Activated CD4-positive, alpha-beta T cell treated with anti-CD3 and anti-CD28 coated beads, Interleukin-2, amount 50 U/mL, for 1 hour (primary cell): ENCODE results near the gene MYO1A.

Source experiments
- DNase-seq: peaks from one replicate; pipeline ENCODE4 v3.0.0-alpha.2; 2020

MYO1A gene

GRCh38 chr12:57049890-57050289, at the start of gene MYO1A:
MYO1A (minus strand) TSS chr12:57050129; CDS start chr12:57048323, 1,806 bp downstream.
- no peak for DNase-seq

DNA sequence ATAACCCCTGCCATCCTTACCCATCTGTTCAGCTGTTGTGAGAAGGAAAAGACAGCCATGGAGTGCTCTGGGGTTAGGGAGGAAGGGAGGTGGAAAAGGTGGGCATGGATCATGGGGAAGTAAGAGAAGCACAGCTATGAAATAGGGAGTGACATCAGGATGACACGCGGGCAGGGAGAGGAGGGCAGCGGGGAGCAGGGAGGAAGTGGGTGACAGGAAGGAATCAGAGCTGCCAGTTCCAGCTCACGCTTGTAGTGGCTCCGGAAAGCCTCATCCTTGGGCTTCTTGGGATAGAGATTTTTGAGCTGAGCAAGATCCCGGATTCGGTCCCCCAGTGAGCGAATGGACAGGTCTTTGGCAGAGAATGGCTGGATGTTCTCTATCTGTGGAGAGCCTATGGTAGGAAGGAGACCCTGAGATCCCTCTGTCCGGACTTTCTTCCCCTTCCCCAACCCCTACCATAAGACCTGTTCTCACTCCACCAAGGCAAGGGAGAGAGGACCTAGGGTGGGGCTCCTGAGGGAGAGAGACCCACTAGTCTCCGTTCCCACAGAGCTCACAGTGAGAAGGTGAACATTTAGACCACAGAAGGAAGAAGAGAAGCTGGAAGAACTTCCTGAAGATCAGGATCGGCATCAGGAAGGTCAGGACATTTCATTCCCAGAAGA, 49.3 kb upstream of the MYO1A start:
- no peak for DNase-seq

GRCh38 chr12:57098546-57098945, 48.6 kb upstream of the MYO1A start:
- DNase-seq = no peak

- DNase-seq = no peak
These were observed 47.6 kb upstream of the MYO1A start for GRCh38 chr12:57097554-57097835.

GRCh38 chr12:57096748-57097553, 47.0 kb upstream of the MYO1A start:
- no peak for DNase-seq

DNA sequence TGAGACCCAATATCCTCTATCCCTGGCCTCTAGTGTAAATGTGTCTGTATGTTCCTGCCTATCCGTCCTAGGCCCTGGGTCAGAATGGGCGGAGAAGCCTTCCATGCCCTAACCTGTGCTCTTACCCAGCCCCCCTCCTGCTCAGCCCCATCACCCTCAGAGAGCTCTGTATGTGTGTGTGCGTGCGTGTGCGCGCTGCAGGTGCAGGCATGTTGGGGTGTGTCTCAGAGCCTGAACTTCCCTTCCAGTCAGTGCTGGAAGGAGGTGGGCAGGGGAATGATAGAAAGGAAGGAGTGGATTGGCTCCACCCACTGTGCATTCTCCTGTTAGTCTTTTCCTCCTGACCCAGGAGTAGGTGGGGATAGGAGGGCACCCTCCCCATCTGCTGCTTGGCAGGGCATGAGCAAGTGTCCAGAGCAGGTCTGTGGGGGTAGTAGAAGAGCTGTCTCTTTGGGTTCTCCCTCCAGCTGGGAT, 46.2 kb upstream of the MYO1A start:
- DNase-seq = no peak

DNA sequence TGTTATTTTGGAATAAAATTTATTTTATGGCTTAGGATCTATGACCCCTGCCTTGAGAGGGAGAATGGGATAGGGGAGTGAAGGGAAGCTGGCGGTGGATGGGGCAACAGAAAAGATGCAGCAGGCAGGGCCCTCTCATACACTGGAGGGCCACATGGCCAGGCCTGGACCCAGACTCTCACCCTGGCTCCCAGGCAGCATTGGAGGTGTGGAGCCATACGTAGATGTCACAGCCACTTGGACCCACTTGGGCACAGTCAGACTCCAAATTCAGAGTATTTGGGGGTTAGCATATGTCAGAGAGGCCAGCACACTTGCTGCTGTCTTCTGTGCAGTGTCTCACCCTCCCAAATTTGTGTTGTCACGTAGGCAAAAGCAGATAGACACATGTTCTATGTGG, 45.5 kb upstream of the MYO1A start:
- no peak for DNase-seq

DNA sequence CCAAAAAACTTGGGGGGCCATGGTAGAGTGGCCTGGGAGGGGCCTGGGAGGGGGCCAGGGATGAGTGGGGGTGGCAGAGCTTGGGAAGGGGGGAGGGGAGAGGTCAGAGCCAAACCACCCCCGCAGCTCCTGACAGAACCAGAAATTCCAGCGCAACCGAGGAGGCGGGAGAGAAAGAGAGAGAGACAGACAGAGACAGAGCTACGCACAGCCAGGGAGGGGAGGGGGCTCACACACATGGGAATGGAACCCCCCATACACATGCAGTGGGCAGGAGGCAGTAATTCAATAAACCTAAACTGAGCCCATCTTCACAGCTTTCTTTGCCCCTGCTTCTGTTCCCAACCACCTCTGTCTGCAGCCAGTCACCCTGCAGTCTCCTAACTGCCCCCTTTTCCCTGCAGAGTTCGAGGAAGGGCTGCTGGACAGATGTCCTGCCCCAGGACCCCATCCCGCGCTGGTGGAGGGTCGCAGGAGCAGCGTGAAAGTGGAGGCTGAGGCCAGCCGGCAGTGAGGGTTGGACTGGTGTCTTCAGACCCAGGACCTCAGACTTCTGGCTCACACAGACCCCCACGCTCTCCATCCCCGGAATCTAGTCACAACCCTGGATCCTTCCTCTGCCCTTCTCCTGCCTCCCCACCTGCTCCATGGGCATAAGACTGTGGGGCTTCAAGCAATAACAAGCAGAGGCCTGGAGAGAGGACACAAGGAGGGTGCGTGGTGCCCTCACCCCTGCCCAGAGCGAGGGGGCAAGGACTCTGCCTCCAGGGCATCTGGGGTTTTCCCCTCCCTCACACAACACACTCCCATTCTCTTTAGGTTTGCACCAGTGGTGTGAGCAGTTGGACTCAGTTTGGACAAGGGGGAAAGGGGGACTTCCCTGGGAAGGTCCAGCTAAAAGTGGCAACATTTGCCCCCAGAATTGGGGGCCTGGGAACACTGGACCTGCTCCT, 44.6 kb upstream of the MYO1A start:
- DNase-seq = no peak

DNA sequence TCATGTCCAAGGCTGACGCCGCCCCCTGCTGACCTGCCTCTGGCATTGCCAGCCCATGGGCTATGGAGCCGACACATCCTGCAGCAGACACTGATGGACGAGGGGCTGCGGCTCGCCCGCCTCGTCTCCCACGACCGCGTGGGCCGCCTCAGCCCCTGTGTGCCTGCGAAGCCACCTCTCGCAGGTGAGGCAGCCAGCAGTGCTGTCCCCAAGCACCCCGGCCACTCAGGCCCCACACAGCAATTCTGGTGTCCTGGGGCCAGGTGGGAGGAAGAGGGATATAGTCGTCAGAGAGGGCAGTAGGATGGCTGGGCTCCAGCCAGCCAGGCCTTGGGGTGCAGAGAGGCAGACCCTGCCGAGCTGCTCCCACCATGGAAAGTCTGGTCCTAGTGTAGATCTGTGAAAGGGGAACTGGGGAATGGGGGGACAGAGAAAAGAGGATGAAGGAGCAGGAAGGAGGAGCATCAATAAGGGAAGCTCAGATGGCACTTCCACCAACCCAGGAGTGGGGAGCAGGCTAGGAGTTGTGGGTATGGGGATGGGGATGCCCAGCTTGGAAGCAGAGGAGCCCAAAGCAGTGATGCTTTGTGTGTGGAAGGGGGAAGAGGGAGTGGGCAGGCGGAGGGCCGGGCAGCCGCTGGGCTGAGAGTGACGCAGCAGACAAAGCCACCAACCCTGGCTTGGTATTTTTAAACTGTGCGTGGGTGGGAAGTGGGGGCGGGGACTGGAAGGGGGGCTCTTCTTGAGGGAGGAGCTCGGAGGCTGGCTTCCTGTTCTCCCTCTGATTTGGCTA, 43.7 kb upstream of the MYO1A start:
- DNase-seq = peak; percentile 56

DNA sequence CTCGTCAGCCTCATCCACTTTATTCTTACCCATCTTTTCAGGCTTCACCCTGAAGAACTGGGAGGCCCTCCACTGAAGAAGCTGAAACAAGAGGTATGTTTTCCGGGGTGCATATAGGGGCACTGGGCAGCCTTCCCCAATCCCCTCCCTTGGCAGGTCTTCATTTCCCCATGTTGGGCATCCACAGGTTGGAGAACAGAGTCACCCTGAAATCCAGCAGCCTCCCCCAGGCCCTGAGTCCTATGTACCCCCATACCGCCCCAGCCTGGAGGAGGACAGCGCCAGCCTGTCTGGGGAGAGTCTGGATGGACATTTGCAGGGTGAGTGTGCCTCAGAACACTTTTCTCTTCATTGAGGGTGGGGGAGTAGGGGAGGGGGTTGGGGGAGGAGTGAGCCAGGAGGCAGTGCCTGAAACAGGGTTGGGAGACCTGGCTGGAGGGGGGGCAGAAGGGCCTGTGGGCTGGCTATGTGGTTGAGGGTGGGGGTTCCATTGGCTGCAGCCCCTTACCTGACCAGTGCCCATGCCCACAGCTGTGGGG, 43.0 kb upstream of the MYO1A start:
- DNase-seq = no peak

DNA sequence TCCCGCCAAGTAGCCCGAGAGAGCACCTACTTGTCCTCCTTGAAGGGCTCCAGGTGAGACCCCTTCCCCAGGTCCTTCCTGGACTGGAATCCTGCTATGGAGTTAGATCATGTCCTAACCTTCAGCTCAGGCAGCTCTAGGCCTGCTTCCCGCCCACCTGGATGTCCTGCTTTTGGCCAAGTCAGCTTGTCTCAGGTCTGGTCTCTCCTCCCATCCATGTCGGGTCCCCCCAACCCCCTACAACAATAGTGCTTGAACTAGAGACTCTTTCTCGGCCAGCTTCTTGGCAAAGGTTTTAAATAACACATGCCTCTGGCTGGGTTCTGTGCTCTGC, 42.6 kb upstream of the MYO1A start:
- no peak for DNase-seq

DNA sequence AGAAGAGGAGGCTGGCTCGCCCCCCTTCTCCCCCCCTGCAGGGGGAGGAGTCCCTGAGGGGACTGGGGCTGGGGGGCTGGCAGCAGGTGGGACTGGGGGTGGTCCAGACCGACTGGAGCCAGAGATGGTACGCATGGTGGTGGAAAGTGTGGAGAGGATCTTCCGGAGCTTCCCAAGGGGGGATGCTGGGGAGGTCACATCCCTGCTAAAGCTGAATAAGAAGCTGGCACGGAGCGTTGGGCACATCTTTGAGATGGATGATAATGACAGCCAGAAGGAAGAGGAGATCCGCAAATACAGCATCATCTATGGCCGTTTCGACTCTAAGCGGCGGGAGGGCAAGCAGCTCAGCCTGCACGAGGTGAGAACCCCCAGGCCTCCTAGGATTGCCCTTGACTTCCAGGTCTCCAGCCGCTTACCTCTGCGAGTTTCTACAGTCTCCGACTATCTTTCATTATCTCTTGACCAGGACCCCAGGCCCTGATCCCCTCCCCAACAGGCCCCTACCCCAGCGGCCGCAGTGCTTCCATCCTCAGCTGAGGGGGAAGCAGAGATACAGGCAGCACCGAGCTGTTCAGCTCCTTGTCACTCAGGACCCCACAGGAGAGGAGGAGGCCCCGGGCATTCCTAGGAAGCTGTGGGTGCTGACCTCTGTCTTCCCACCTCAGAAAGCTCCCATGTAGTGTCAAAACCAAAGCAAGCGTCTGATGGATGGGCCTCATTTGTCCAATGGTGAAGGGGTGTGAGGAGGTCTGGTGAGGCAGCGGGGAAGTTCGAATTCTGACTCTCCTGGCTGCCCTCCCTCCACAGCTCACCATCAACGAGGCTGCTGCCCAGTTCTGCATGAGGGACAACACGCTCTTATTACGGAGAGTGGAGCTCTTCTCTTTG, 42.0 kb upstream of the MYO1A start:
- no peak for DNase-seq

DNA sequence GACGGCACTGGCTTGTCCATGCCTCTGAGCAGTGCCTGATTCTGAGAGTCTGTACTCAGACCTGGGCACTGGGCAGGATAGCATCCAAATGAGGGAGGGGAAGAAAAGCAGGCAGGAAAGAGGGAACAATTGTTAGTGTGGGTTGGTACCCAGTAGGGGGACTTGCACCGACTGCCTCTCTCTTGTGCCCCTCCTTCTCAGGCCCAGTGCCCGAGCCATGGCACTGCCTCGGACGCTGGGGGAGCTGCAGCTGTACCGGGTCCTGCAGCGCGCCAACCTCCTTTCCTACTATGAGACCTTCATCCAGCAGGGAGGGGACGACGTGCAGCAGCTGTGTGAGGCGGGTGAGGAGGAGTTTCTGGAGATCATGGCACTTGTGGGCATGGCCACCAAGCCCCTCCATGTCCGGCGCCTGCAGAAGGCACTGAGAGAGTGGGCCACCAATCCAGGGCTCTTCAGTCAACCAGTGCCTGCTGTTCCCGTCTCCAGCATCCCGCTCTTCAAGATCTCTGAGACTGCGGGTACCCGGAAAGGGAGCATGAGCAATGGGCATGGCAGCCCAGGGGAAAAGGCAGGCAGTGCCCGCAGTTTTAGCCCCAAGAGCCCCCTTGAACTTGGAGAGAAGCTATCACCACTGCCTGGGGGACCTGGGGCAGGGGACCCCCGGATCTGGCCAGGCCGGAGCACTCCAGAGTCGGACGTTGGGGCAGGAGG, 41.2 kb upstream of the MYO1A start:
- DNase-seq = no peak

GRCh38 chr12:57090490-57090889, 40.6 kb upstream of the MYO1A start:
- DNase-seq = no peak

DNA sequence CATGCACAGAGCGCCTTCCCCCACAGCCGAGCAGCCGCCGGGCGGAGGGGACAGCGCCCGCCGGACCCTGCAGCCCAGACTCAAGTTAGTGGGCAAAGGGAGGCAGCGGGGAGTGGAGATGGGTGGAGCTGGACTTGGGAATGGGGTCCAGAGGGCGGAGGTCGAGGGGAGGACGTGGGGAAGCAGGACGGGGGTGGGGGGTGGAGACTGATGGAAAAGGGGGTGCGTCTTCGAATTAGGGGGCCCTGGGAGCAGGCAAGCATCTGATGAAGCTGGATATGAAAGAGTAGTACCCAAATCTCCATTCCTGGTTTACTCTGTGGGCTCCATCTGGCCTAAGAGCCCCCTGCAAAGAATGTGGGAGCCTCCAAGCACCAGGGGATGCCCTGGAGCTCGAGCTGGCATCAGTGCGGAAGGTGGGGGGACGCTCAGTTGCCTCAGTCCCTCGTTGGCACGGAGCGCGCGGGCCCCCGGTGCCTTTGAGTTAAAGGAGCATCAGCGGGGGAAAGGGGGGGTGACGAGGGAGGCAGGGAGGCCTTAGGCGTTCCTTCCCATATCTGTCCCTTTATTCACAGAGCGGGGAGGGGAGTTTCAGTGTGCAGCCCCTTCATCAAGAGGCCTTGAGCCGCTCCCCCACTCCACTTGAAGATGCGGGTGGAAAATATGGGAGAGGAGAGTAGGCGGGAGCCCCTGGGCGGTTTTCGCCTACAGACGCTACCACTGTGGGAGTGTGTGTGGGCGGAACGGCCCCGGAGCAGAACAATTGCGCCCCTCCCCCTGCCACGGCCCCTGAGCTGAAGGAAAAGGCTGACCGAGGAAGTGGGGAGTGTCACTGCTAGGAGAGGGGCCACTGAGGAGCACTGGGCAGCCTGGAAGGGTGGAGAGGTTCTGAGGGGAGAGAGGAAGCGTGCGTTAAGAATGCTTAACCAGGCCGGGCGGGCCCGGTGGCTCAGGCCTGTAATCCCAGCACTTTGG, 39.6 kb upstream of the MYO1A start:
- DNase-seq = peak; percentile 40

- peak; percentile 94 for DNase-seq
These were observed 38.7 kb upstream of the MYO1A start, which contains the start of gene NAB2 for GRCh38 chr12:57088354-57089270. NAB2 (plus strand) TSS chr12:57089114; CDS start chr12:57089272, 158 bp downstream.

- peak; percentile 66 for DNase-seq
These were observed 37.9 kb upstream of the MYO1A start for GRCh38 chr12:57087691-57088353.
